HPDE6-E6E7 (cell line): Measurements from ENCODE around the gene SCG2.

Source experiments
- DNase-seq: peaks from one replicate; pipeline ENCODE4 v3.0.0; 2011; ENCODE audit warnings: missing footprints; ENCODE audit errors: extremely low spot score

Gene SCG2, protein sequence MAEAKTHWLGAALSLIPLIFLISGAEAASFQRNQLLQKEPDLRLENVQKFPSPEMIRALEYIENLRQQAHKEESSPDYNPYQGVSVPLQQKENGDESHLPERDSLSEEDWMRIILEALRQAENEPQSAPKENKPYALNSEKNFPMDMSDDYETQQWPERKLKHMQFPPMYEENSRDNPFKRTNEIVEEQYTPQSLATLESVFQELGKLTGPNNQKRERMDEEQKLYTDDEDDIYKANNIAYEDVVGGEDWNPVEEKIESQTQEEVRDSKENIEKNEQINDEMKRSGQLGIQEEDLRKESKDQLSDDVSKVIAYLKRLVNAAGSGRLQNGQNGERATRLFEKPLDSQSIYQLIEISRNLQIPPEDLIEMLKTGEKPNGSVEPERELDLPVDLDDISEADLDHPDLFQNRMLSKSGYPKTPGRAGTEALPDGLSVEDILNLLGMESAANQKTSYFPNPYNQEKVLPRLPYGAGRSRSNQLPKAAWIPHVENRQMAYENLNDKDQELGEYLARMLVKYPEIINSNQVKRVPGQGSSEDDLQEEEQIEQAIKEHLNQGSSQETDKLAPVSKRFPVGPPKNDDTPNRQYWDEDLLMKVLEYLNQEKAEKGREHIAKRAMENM

DNA sequence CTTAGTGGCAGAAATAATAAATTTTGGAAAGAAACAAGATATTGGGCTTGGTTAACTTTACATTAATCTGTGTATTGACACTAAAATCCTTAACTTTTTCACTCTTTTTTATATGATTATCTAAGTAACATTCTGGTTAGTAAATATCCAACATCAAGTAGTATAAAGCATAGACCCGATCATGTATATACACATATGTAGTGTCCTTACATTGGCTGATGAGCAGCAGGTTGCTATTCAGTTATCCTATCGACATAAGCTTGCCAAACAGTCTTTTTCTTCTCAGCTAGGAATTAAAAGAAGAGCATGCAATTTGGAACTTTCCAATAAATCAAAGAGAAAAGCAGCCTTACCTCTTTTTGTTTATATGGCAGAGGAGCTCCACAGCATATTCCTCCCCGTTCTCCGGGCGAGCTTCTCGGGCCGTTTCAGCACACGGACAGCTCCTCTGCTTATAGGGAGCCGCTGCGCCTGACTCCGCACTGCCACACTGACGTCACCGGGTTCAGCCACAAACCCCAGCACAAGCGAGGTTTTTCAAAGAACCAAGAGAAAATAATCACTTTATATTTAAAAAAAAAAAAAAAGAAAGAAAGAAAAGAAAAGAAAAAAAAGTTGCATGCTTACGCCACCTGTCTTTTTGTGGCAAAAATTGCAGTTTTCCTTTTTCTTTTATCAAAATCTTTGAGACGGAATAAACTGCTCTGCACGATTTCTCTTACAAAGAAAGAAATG, at the start of gene SCG2:
TSS of gene SCG2 (minus strand) at position 430 of the 735 bp plus-strand sequence. CDS start 3,079 bp downstream, outside the sequence.
- peak; percentile 84 for DNase-seq

DNA sequence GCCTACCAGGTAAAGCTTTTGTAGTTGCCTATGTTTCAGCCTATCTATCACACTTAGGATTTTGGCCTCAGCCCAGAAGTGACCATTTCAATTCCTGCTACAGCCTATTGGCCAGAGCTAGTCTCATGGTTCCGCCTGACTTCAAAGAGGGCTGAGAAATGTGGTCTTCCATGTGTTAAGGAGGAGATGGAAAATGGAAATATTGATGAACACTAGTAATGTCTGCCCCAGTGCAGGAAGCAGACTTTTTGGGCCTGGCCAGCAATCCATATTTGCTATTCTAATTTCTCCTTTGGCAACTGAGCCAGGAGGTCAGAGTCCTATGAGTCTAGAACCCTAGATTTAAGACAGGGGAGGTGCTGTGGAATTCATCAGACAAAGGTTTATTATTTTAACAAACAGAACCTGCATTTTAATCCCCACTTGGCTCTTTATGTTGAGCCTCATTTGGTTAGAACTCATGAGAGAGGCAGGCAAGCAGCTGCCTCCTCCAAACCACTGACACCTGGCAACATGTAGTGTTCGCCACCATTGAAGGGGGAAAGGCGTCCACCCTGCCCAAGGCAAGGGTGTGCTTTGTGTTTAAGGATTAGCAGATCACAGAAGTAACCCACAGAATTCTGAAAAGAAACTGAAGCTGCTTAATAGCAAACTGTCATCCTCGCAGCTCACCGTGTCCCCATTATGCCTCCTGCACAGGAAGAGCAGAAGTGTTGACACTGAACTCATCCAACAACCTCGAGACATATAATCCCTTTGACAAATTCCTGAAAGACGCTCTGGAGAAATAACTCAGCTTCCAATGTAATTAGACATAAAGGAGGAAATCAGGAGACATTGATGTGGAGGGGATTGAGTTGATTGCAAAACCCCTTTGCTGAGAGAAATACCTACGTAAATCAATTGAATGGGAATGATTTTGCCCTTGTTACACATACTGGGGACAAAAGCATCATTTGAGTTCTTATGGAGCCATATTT, 47.7 kb upstream of the SCG2 start:
- DNase-seq, result no peak

DNA sequence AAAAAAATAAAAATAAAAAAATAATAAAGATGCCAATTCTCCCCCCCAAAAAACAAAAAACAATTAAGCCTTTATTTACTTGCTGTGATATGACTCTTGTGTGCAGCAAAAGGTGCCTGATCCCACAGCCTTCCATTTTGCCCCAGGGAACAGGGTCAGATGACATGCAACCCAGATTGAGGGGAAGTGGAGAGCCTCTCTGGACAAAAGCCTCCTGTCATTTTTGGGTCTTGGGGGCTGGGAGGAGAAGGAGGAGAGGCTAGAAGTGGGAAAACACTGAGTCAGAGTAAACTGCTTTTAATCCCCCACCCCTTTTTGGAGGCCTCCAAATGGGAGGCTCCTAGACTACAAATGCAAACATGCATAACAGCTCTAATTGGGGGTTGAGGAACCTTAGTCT, 46.6 kb upstream of the SCG2 start:
- DNase-seq, result no peak

DNA sequence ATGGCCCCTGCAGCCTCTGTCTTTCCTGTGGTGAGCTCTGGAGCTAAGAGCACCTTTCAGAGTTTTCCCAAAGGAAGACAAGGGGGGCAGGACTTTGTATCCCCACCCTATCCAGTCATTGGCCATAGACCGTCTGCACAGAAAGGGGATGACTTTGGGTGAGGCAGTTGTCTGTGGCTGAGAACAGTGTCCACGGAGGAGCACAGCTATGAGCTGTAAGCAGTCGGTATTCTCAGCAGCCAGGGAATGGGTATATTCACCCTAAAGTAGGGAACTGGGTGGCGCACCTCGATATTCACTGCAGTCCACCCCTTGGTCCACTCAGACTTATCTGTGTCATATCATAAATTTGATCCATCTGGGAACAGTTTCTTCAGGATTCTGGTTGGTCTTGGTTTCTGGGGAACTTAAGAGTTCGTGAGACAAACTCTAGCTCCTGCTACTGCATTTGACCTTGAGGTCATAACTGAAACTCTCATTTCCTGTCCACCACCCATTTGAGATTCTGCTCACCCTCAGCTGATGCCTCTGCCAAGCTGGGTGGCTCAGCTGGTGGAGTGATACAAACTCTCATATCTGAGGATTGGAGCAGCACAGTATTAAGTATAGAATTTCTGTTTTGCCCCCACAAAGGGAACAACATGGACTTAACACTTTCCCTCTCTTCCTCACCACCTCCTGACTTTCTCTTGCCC, 45.2 kb upstream of the SCG2 start:
- no peak for DNase-seq

DNA sequence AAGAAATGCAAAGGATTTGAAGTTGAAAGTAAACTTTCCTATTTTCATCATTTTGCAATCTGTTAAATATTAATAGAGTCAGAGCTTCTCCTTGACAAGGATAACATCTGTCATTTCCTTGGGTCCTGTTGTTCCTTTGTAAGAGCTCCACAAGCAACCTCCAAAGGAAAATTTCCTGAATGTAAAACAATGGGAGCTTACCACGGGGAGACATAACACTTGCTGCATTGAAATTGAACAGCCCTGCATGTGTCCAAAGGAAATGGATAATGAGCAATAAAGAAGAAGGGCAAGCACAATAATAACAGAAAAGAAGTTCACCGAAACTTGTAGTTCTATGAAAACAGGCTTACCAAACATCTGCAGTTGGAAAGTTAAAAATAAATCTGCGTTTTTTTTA, 42.0 kb upstream of the SCG2 start:
- DNase-seq, result no peak

DNA sequence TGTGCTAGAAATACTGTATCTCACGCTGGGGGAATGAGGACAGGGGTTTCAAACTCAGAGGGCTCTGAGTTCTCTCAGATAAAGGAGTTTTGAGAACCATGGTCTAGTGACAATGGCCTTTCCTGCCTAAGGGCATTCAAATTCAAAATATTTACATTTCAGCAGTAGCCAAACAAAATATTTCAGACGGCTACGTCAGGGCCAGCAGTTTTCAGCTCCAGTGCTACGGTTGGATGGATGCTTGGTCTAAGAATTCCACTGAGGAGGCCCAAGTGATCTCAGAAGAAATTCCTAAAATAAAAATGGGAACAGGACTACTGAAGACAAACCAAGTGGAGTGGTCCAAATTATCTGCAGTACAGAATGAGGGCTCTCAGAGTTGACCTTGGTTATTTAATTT, 41.1 kb upstream of the SCG2 start:
- no peak for DNase-seq

DNA sequence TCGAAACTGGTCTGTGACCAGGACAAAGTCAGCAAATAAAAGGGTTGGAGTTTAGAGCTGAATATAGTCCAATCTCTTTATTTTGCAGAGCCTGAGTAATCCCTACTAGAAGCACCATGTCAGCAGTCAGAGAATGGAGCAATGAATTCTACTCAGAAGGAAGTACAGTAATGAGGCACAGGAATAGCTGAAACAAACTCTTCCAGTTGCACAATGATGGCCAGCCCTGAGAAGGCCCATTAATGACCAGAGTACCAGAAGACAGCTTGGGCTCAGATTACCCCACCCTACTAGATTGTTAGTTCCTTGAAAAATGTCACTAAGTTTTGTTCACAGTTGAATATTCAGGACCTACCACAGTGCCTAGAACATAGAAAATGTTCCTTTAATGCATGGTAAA, 40.3 kb upstream of the SCG2 start:
- no peak for DNase-seq

DNA sequence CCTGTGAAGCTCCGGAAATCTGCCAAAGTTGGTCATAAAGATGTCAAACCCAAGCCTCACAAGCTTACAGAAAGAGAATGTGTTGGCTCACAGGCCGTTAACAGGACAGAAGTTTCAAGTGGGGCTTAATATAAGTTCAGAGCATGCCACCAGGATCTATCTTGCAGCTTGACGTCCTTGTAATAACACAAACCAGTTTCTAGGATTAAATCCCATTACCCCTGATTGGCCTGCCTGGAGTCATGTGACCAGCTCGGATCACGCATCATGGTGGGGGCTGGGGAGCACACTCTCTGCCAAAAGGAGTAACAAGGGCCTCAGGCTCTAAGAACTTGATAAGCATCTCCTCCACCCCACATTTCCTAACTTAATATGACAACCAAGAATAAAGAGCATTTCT, 38.9 kb upstream of the SCG2 start:
- DNase-seq, result no peak

DNA sequence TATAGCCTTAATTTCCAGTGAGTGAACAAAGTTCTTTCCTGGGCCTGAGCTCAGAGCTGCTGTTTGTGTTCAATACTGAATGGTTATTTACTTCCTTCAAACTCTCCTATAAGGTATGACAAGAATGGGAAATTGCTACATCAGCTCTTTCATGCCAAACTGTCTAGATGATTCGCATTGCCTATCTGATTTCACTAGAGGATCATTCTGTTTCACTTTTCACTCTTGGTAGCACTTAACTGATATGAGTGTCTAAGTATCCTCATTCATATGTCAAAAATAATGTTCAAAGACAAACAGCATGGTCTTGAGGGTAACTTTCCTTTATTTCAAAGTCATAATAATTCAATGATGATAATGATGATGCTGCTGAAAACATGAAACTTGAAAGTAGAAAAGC, 32.9 kb upstream of the SCG2 start:
- no peak for DNase-seq

DNA sequence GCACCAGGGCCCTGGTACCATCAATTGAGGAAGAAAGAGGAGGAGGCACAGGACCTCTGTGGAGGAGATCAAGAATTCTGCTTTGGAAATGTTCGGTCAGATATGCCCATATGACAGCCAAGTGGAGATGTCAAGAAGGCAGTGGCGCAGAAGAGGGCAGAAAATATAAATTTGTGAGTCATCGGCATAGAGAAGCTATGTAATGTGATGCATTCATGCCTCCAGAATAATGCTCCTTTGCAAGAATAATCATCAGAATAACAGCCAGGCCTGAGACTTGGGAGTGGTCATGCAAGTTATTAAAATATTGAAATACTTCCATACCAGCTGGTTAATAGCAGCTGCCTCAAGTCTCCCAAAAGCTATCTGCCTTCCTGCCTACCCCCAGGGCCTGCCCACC, 32.1 kb upstream of the SCG2 start:
- DNase-seq, result no peak

DNA sequence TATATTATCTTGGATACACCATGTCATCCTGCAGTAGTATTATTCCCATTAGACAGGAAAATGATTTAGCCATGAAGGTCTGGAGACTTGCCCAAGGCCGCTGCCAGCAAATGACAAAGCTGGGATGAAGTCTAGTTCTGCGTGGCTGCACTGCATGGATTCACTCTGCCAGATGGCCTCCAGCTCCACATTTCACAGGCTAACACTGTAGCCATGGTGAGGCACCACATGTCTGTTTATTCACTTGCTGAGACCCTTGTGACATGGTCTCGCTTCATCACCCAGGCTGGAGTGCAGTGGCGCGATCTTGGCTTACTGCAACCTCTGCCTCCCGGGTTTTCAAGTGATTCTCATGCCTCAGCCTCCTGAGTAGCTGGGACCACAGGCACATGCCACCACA, 31.5 kb upstream of the SCG2 start:
- no peak for DNase-seq

DNA sequence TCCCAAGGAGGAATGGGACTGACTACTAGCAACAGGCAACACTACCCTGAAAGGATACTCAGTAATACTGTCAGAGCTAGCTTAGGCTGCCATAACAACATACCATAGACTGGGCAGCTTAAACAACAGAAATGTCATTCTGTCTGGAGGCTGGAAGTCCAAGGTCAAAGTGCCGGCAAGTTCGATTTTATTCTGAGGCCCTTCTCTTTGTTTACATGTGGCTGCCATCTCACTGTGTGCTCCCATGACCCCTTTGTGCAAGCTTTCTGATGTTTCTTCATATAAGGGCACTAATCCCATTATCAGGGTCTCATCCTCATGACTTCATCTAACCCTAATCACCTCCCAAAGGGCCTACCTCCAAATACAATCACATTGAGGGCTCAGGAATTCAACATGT, 30.7 kb upstream of the SCG2 start:
- DNase-seq, result no peak

DNA sequence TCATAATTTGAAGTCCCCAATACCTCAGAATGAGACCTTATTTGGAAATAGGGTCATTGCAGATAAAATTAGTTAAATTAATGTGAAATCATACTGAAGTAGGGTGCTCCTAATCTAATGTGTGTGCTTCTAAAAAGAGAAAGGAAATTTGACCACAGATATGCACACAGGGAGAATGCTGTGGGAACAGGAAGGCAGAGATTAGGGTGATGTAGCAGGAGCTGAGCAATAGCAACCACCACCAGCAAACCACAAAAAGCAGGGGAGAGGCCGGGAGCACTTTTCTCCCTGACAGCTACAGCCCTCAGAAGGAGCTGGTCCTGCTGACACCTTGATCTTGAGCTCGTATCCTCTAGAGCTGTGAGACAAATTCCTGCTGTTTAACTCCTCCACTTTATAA, 24.6 kb upstream of the SCG2 start:
- no peak for DNase-seq

DNA sequence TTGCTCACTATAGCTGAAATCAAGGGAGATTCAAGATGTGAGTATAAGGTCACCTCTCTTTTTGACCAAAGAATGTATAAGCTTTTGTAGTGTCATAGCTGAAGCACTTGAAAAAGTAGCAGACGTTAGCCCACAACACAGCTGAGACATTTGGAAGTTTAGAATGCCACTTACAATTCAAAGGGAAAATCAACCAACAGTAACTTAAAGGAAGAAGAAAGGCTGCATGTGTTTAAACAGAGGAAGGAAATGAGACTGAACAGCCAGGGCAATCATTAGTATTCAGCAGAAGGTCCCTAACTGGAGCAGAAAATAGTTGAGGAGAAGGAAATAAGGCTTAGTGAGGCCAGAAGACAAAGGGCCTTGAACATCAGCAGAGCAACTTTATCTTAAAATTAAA, 23.5 kb upstream of the SCG2 start:
- DNase-seq, result no peak

DNA sequence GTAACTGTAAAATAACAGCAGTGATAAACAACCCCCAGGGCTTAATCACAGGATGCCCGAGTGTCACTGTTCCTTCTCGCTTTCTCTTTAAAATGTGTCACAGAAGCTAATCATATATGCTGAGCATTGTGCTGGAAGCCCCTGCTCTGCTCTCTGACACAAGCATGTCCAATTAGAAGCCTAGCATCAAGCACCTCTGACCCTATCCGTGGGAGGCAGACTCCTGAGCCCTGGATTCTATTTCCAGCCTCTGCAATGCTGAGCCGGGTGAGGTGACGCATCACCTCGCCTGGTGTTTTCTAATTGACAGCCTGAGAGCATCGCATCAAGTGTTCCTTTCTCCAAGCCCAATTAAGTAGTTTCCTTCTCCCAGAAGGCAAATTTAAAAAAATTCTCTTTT, 19.7 kb upstream of the SCG2 start:
- no peak for DNase-seq

DNA sequence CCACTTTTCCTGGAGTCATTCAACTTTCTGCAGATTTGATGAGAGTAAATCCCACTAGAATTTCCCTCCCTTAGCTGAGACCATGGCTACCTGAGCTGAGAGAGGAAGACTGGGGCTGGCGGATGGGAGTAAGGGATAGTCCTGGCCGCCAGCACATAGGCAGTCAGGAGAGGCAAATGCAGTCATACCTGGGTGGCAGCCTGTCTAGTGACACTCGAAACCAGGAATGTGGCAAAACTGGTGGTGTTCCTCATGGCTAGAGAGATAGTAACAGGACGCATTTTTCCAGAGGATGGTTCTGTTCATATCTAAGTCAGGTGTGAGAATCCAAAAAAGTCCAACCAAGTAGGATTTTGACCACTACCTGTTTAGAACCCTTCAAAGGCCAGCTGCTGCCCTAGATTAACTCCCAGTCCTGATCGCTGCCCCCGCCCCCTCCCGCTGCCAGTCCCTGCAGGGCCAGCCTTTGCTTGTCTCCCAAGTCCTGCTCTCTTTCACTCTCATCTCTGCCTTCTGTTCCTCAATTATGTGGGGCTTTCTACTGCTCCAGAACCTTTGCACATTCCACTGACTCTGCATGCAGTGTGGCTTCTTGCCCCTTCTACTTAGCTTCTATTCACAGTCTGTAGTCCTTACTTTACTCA, 17.4 kb upstream of the SCG2 start:
- DNase-seq, result no peak

DNA sequence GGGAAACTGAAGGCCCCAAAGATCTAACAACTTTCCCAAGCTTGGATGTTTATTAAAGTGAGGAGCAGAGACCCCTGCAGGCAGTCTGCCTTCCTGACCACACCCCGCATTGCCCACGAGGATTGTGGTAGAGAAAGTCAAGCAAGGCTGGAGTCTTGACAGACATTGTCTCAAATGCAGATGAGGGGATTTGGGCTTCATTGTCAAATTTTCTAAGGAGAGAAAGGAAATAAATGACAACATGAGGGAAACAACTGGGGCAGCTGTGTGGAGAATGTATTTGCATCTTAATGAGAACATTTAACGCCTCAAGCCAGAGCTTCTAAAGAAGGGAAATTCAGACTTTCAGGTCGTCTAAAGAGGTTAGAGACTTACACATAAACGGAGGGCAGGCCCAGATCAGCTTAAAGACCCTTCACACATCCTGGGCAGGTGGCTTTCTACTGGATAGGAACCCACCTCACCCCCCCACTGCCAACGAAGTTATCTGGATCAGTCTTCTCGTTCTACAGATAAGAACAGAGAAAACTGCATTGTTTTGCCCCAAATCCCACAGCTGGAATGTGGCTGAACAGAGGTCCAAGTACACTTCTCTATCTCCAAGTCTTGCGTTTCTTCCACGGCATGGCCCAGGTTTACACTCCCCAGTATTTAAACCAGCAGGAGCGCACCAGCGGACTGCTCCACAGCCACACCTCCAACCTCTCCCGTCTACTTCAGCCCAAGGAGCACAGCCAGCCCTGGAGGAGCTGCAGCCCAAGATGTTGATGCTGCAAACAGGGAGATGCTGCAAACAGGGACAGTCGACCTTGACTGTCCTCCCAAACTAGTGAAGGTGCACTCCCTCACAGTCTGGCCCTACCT, 16.2 kb upstream of the SCG2 start:
- DNase-seq, result no peak

DNA sequence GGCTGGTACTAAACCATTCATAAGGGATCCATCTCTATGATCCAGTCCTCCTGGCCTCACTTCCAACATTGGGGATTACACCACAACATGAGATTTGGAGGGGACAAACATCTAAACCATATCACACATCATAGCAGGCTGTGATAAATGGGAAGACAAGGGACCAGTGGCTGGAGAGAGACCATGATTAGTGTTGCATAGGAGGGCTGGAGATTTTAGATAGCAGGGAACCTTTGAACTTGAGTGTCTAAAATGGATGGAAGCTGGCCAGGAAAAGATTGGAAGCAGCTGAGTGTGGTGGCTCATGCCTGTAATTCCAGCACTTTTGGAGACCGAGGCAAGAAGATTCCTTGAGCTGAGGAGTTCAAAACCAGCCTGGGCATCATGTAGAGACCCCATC, 12.4 kb upstream of the SCG2 start:
- DNase-seq, result no peak
